ENCODE data around the gene IL10. TPM values are rescaled to one million over a fixed set of nuclear protein-coding genes. Genes with fewer than 3 reads are reported as not detected.

IL10 gene
- total and polyA plus RNA-seq, 4 donors, result 0.37 to 37.3 (median 2.9) TPM

DNA sequence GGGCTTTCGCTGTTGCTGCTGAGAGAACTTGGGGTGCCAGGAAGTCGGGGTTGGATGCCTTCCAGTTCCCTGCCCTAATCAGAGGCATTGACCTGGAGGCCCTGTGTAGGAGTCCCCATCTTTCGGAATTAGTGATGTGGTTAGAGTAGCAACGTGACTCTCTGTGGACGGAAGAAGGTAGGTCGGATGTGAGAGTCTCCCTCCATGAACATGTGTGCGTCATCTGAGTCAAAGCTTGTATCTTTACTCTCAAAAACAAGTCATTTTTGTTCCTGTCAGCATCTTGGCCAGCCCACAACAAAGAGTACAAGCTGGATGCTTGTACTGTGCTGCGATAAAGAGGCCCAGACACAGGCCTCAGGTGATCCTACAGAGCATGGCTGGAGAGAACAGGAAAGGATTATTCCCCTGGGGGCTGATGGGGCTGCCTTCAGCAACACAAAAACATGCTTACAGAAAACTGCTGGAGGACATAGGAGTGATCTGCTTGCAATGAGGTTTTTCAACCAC is 31.0 kb upstream of the IL10 start:
- WGBS, 2 donors, result 85 to 91% methylated on average over 8 of the region's 8 CpGs
- no peak for ATAC-seq (ENCODE audit: insufficient read depth, low FRiP score)
- no peak overlapping the region for H3K27ac ChIP-seq (ENCODE audit: low read depth in 1 of 2, low read length in 1 of 2)

DNA sequence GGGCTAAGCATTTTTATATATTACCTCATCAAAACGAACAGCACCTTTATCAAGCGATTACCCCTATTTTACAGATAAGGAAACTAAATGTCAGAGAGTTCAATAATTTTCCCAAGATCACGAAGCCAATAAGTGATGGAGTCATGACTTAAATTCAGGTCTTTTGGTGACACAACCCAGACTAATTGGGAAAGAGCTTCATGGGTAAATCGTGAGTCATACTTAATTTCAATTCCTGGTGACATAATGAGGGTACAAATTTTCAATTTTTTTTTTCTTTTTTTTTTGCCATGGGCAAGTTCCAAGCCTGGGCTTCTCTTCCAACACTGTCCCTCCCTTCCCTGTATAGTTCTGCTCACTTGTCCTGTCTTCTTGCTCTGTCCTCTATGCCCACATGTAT is 30.1 kb upstream of the IL10 start:
- 82 to 83% methylated on average over 4 of the region's 4 CpGs for WGBS, 2 donors
- Histone ChIP-seq H3K4me1 (ENCODE audit: control insufficient read depth in 5 of 5, insufficient read depth in 5 of 5, low read length in 5 of 5) (no peaks in the 10 kb centered on the region), H3K9me3 (ENCODE audit: control insufficient read depth in 4 of 4, insufficient read depth in 3 of 4, low read length in 3 of 4) (peaks cover 0 to 3% (median 0%) of the 10 kb centered on the region in 4 donors), H3K36me3 (ENCODE audit: control insufficient read depth in 4 of 4, insufficient read depth in 4 of 4, low read length in 4 of 4) (no peaks in the 10 kb centered on the region), H3K27ac (ENCODE audit: low read depth in 1 of 2, low read length in 1 of 2) (no peak overlapping the region), H3K4me3 (no peak overlapping the region), H3K9ac (ENCODE audit: insufficient read depth in 1 of 2, low read length in 2 of 2) (no peak overlapping the region), H3K27me3 (ENCODE audit: control insufficient read depth in 3 of 3, insufficient read depth in 3 of 3, low read length in 2 of 3) (no peaks in the 10 kb centered on the region)
- TF ChIP-seq, protein P1, sequence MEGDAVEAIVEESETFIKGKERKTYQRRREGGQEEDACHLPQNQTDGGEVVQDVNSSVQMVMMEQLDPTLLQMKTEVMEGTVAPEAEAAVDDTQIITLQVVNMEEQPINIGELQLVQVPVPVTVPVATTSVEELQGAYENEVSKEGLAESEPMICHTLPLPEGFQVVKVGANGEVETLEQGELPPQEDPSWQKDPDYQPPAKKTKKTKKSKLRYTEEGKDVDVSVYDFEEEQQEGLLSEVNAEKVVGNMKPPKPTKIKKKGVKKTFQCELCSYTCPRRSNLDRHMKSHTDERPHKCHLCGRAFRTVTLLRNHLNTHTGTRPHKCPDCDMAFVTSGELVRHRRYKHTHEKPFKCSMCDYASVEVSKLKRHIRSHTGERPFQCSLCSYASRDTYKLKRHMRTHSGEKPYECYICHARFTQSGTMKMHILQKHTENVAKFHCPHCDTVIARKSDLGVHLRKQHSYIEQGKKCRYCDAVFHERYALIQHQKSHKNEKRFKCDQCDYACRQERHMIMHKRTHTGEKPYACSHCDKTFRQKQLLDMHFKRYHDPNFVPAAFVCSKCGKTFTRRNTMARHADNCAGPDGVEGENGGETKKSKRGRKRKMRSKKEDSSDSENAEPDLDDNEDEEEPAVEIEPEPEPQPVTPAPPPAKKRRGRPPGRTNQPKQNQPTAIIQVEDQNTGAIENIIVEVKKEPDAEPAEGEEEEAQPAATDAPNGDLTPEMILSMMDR (IDR thresholded peaks at IDR 0.05; ENCODE audit: control extremely low read depth, extremely low read depth), result no peak
- no peak for DNase-seq
- no peak for ATAC-seq (ENCODE audit: insufficient read depth, low FRiP score)

More for the DNA sequence above, 31.0 kb upstream of the IL10 start:
- Histone ChIP-seq H3K27me3 (ENCODE audit: control insufficient read depth in 3 of 3, insufficient read depth in 3 of 3, low read length in 2 of 3) (no peaks in the 10 kb centered on the region), H3K4me1 (ENCODE audit: control insufficient read depth in 5 of 5, insufficient read depth in 5 of 5, low read length in 5 of 5) (no peaks in the 10 kb centered on the region), H3K9me3 (ENCODE audit: control insufficient read depth in 4 of 4, insufficient read depth in 3 of 4, low read length in 3 of 4) (peaks cover 0 to 3% (median 0%) of the 10 kb centered on the region in 4 donors), H3K4me3 (no peak overlapping the region), H3K9ac (ENCODE audit: insufficient read depth in 1 of 2, low read length in 2 of 2) (no peak overlapping the region), H3K36me3 (ENCODE audit: control insufficient read depth in 4 of 4, insufficient read depth in 4 of 4, low read length in 4 of 4) (no peaks in the 10 kb centered on the region)
- no peak for DNase-seq
- TF ChIP-seq, protein P1 (IDR thresholded peaks at IDR 0.05; ENCODE audit: control extremely low read depth, extremely low read depth), result no peak

DNA sequence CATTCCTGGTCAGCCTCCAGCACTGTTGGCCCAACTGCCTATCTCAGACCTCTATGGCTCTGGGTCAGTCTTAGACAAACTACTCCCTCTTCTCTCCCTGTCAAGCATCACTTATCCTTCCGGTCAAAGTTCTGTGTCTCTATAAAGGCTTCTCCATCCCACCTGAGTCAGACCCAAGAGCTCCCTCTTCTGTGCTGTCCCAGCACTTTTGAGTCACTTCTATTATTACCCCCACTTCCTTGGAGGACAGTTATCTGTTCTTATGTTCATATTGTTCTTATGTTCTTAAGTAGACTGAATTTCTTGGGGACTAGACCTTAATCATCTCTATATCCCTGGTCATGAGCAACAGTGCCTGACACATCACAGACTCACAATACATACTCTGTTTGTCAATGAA is 29.2 kb upstream of the IL10 start:
- no peaks in the 10 kb centered on the region for H3K27me3 ChIP-seq (ENCODE audit: control insufficient read depth in 3 of 3, insufficient read depth in 3 of 3, low read length in 2 of 3)
- WGBS, 2 donors, result 91 to 94% methylated on average over 1 of the region's 1 CpG
- ATAC-seq (ENCODE audit: insufficient read depth, low FRiP score) (no peak), DNase-seq (no peak)
- peaks cover 0 to 3% (median 0%) of the 10 kb centered on the region in 4 donors for H3K9me3 ChIP-seq (ENCODE audit: control insufficient read depth in 4 of 4, insufficient read depth in 3 of 4, low read length in 3 of 4)
- H3K27ac ChIP-seq (ENCODE audit: low read depth in 1 of 2, low read length in 1 of 2), result no peak overlapping the region
- no peak overlapping the region for H3K9ac ChIP-seq (ENCODE audit: insufficient read depth in 1 of 2, low read length in 2 of 2)
- TF ChIP-seq, protein P1 (IDR thresholded peaks at IDR 0.05; ENCODE audit: control extremely low read depth, extremely low read depth), result no peak
- H3K36me3 ChIP-seq (ENCODE audit: control insufficient read depth in 4 of 4, insufficient read depth in 4 of 4, low read length in 4 of 4), result no peaks in the 10 kb centered on the region
- no peak overlapping the region for H3K4me3 ChIP-seq
- no peaks in the 10 kb centered on the region for H3K4me1 ChIP-seq (ENCODE audit: control insufficient read depth in 5 of 5, insufficient read depth in 5 of 5, low read length in 5 of 5)

DNA sequence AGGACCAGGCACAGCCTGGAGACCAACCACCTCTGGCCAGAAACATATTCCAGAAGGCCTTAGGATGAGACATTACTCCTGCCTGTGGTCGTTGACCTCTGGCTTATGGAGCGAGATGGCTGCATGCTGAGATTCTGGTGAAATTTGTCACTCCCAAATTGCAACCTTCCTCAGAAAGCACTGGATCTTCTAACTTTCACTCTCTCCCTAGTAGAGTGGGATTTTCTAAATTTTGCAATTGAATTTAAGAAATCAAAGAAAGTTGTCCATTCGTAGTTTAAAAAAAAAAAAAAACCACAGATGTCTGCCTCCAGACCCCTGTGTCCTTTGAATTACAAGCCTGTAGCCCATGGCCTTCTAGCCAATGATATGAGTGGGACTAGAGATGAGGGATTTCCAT is 28.6 kb upstream of the IL10 start:
- Histone ChIP-seq H3K9me3 (ENCODE audit: control insufficient read depth in 4 of 4, insufficient read depth in 3 of 4, low read length in 3 of 4) (peaks cover 0 to 3% (median 0%) of the 10 kb centered on the region in 4 donors), H3K36me3 (ENCODE audit: control insufficient read depth in 4 of 4, insufficient read depth in 4 of 4, low read length in 4 of 4) (no peaks in the 10 kb centered on the region), H3K4me3 (no peak overlapping the region), H3K27me3 (ENCODE audit: control insufficient read depth in 3 of 3, insufficient read depth in 3 of 3, low read length in 2 of 3) (no peaks in the 10 kb centered on the region), H3K27ac (ENCODE audit: low read depth in 1 of 2, low read length in 1 of 2) (no peak overlapping the region), H3K9ac (ENCODE audit: insufficient read depth in 1 of 2, low read length in 2 of 2) (no peak overlapping the region), H3K4me1 (ENCODE audit: control insufficient read depth in 5 of 5, insufficient read depth in 5 of 5, low read length in 5 of 5) (no peaks in the 10 kb centered on the region)
- TF ChIP-seq, protein P1 (IDR thresholded peaks at IDR 0.05; ENCODE audit: control extremely low read depth, extremely low read depth), result no peak
- no peak for DNase-seq
- 89 to 93% methylated on average over 3 of the region's 3 CpGs for WGBS, 2 donors
- no peak for ATAC-seq (ENCODE audit: insufficient read depth, low FRiP score)

All from lung (tissue), 12 donors.